Kidney (tissue), 14 donors: Measurements from ENCODE around the gene CHST12. TPM values are rescaled to one million over a fixed set of nuclear protein-coding genes. Genes with fewer than 3 reads are reported as not detected.

Experiments used
- DNase-seq, 5 donors: peaks; one replicate each; pipeline ENCODE4 v3.0.0-alpha.2; 2013 to 2020
- FAIRE-seq: peaks from 2 replicates; lab custom pipeline; 2012; peaks lifted over from hg19 to GRCh38; lab: Jason Lieb, UNC
- H3K27ac ChIP-seq, 2 donors: one replicate each; pipeline ENCODE4 v1.7.0; 2013; ENCODE audit warnings: low read depth in 2 of 2, low read length in 2 of 2, inconsistent platforms in 1 of 2
- H3K27me3 ChIP-seq: one replicate; pipeline ENCODE4 v1.7.1; 2013; ENCODE audit warnings: low read length, inconsistent platforms; ENCODE audit not compliant: control insufficient read depth, insufficient read depth
- H3K36me3 ChIP-seq, 3 donors: one replicate each; pipeline versions ENCODE4 v1.7.0 to v1.7.1; 2013; ENCODE audit warnings: low read length in 3 of 3, control low read depth in 1 of 3, inconsistent platforms in 1 of 3; ENCODE audit not compliant: insufficient read depth in 3 of 3, control insufficient read depth in 2 of 3
- H3K4me1 ChIP-seq, 3 donors: one replicate each; pipeline versions ENCODE4 v1.7.0 to v1.7.1; 2013; ENCODE audit warnings: low read length in 3 of 3, inconsistent platforms in 1 of 3, low read depth in 1 of 3; ENCODE audit not compliant: control insufficient read depth in 2 of 3, insufficient read depth in 2 of 3
- H3K4me3 ChIP-seq, 3 donors: one replicate each; pipeline versions ENCODE4 v1.7.0 to v1.8.1; 2013; ENCODE audit warnings: low read length in 3 of 3, control low read depth in 1 of 3, inconsistent platforms in 1 of 3
- H3K9ac ChIP-seq, 3 donors: one replicate each; pipeline versions ENCODE4 v1.7.0 to v1.7.1; 2013; ENCODE audit warnings: low read length in 3 of 3, control low read depth in 1 of 3, inconsistent platforms in 1 of 3
- H3K9me3 ChIP-seq, 3 donors: one replicate each; pipeline versions ENCODE4 v1.7.0 to v1.7.1; 2013; ENCODE audit warnings: low read length in 3 of 3, control low read depth in 1 of 3, inconsistent platforms in 1 of 3; ENCODE audit not compliant: control insufficient read depth in 2 of 3, insufficient read depth in 1 of 3
- intact Hi-C: fragments of 100-400 bp; cut with DNase I; formaldehyde crosslinking; loops from one replicate; pipeline ENCODE4 v1.11.1; 2022
- polyA plus RNA-seq: library from polyadenylated mRNA; stranded (reverse); fragments of 350-450 nt; fragmentation: Illumina TruSeq; extraction: RNeasy Lipid Tissue Mini Kit (QIAGEN cat#74804); gene quantifications from one replicate; pipeline ENCODE4 v1.2.3, GENCODE V29; 2014; ENCODE audit warnings: low read depth, low replicate concordance; ENCODE audit not compliant: insufficient read depth
- total RNA-seq: library from RNA; stranded (reverse); fragmentation: NEBNext Ultra II Directional; extraction: Animal tissue kit (Norgen Biotek cat#: 25700); gene quantifications from one replicate; pipeline ENCODE4 v1.2.1, GENCODE V29; 2021
- TF ChIP-seq, protein P1 (sequence below): IDR thresholded peaks from 3 replicates; pipeline ENCODE4 v1.5.1; 2012; ENCODE audit warnings: mild to moderate bottlenecking, moderate library complexity, borderline replicate concordance; ENCODE audit not compliant: insufficient read depth; ENCODE audit errors: extremely low read depth
- donor health status: control.
- donor health status: control.
- donor health status: control.
- donor health status: control.
- donor health status: control.
- donor health status: DM: yes; HTN: yes; CAD: no.
- donor health status: Normal renal cell carcinoma (clear cell type).

The CHST12 gene
- total and polyA plus RNA-seq, 2 donors from 2014 or later = 16.3 to 25.6 TPM

DNA sequence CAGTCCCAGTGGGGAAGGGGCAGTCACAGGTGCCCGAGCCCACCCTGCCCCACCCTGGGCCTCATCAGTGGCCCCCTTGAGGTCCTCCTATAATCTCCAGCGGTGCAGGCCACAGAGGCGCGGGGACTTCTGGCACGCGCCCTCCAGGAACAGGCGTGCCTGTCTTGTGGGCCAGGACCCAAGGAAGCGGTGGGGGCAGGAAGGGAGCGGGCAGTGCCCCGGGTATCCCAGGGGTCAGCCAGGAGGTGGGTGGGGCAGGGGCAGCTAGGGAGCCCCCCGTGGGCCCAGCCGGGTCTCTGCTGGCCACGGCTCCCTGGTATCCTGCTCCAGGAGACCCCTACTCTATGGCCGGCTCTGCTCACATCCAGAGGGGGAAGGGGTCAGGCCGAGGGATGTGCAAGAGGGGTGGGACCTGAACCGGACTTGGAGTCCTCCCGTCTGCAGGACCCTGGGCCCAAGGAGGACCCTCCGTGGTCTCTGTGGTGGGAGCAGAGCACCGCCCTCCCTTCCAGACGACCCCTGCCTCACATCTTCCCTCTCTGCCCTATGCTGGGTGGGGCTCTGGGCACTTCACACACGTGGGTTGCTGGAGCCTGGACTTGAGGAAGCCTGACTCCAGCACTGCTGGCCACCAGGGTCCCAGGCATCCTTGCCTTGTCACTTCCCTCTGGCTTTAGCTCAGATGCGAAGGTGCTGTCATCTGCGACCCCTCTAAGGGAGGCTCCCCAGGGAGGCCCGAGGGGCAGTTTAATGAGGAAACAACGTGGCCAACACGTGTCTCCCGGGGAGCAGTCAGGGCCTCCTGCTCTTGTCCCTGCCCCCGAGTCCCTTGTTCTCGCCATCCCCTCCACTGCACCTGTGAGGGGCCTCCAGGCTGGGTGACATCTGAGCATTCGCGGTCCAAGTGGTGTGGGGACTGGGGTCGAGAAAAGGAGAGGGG, 91.0 kb downstream of the CHST12 start:
- Histone ChIP-seq H3K36me3 (no peaks in the 10 kb centered on the region), H3K27ac (no peak overlapping the region), H3K9me3 (no peaks in the 10 kb centered on the region), H3K27me3 (no peaks in the 10 kb centered on the region), H3K9ac (no peak overlapping the region), H3K4me3 (no peak overlapping the region), H3K4me1 (peaks cover 0 to 10% (median 0%) of the 10 kb centered on the region in 3 donors)
- DNase-seq (peak in 1 of 5 donors; percentile 81), FAIRE-seq (no peak)
- TF ChIP-seq, protein P1, sequence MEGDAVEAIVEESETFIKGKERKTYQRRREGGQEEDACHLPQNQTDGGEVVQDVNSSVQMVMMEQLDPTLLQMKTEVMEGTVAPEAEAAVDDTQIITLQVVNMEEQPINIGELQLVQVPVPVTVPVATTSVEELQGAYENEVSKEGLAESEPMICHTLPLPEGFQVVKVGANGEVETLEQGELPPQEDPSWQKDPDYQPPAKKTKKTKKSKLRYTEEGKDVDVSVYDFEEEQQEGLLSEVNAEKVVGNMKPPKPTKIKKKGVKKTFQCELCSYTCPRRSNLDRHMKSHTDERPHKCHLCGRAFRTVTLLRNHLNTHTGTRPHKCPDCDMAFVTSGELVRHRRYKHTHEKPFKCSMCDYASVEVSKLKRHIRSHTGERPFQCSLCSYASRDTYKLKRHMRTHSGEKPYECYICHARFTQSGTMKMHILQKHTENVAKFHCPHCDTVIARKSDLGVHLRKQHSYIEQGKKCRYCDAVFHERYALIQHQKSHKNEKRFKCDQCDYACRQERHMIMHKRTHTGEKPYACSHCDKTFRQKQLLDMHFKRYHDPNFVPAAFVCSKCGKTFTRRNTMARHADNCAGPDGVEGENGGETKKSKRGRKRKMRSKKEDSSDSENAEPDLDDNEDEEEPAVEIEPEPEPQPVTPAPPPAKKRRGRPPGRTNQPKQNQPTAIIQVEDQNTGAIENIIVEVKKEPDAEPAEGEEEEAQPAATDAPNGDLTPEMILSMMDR = no peak
- intact Hi-C loops = no loop called here

DNA sequence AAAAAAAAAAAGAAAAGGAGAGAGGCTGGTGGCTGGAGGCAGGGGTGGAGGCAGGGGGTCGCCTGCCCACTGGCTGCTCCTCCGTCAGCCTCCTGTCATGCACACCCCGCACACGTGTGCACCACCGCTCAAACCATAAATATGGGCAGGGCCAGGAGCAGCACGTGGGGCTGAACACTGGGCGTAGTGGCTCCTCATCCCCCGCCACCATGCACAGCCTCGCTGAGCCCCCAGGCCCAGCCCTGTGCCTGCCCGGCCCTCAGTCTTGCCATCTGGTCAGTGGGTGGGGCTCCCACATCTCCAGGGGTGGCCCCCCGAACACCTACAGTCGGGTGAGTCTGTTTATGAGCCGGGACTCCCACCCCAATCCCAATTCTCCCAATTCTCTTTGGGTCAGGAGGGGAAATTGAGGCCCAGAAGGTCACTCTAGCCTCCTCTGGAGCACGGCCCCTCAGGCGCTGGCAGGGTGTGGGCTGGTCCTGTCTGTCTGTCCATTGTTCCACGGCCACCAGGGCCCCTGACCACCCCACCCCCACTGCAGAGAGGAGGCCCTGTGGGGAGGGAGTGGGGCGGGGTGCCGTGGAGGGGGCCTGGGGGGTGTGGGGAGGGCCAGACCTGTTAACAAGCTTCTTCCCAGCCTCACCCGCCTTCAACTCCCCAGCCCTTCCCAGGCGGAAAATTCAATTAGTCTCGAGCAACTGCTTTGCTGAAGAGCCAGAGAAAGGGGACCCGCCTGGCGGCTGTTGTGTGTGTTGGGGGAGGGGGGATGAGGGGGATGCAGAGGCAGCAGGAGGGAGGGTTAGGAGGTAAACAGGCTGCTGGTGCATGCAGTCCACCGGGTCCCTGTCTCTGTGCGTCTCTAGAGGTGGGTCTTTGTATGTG, 92.2 kb downstream of the CHST12 start:
- TF ChIP-seq, protein P1 = no peak
- H3K4me3 ChIP-seq = no peak overlapping the region
- FAIRE-seq (no peak), DNase-seq (peak; percentile 63 to 95 (median 92))
- no peak overlapping the region for H3K27ac ChIP-seq
- H3K9me3 ChIP-seq = no peaks in the 10 kb centered on the region
- no peaks in the 10 kb centered on the region for H3K36me3 ChIP-seq
- no peaks in the 10 kb centered on the region for H3K27me3 ChIP-seq
- intact Hi-C loops = no loop called here
- peaks cover 0 to 7% (median 0%) of the 10 kb centered on the region in 3 donors for H3K4me1 ChIP-seq
- no peak overlapping the region for H3K9ac ChIP-seq

DNA sequence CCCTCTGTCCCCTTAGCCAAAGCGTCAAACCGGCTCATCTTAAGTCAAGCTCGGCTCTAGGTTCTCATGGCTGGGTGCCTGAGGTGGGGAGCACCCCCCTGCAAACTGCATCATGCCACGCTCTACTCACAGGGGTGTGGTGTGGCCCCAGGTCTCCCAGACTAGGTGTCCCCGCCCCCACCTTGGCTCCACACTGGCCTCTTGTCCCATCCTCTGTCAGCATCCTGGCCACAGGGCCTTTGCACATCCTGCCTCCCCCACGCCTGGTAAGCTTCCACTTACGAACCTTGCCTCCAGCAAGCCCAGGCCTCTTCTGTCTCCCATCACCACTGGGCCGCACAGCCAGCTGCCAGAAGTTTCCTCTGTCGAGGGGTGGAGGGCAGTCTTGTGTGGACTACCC, 93.0 kb downstream of the CHST12 start:
- H3K27me3 ChIP-seq = no peaks in the 10 kb centered on the region
- no peaks in the 10 kb centered on the region for H3K36me3 ChIP-seq
- H3K27ac ChIP-seq = no peak overlapping the region
- FAIRE-seq = no peak
- H3K9ac ChIP-seq = no peak overlapping the region
- peaks cover 0 to 7% (median 0%) of the 10 kb centered on the region in 3 donors for H3K4me1 ChIP-seq
- H3K9me3 ChIP-seq = no peaks in the 10 kb centered on the region
- DNase-seq = peak in 2 of 5 donors; percentile 46 to 77
- TF ChIP-seq, protein P1 = no peak
- H3K4me3 ChIP-seq = no peak overlapping the region
- intact Hi-C loops = no loop called here
